HG02885 (cell line): Measurements from ENCODE around the gene DAZAP1.
A peak's percentile ranks its signal among the peaks of the same experiment; 100 is the strongest.

ENCODE experiments used
- ATAC-seq: cut with Tn5 transposase; IDR thresholded peaks from one replicate; pipeline ENCODE4 v1.9.1; 2021; ENCODE audit warnings: mild to moderate bottlenecking; ENCODE audit not compliant: unreplicated experiment, poor library complexity

Gene DAZAP1

DNA sequence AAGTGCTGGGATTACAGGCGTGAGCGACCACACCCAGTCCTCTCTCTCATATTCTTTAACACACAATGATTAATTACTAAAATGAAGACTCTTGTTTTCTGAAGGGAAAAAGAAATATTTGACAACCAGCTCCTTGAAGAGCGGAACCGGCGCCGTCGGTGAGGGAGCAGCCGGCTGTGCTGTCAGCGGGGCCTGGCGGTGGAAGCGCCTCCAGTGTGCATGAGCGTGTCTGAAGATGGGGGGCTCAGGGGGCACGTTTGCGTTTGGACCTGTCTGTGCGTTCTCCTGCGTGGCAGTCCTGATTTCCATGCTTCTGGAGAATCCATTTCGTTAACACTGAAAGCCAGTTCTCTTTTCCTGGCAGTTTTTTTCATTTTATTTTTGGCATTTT lies 31.0 kb upstream of the DAZAP1 start:
- no peak for ATAC-seq

DNA sequence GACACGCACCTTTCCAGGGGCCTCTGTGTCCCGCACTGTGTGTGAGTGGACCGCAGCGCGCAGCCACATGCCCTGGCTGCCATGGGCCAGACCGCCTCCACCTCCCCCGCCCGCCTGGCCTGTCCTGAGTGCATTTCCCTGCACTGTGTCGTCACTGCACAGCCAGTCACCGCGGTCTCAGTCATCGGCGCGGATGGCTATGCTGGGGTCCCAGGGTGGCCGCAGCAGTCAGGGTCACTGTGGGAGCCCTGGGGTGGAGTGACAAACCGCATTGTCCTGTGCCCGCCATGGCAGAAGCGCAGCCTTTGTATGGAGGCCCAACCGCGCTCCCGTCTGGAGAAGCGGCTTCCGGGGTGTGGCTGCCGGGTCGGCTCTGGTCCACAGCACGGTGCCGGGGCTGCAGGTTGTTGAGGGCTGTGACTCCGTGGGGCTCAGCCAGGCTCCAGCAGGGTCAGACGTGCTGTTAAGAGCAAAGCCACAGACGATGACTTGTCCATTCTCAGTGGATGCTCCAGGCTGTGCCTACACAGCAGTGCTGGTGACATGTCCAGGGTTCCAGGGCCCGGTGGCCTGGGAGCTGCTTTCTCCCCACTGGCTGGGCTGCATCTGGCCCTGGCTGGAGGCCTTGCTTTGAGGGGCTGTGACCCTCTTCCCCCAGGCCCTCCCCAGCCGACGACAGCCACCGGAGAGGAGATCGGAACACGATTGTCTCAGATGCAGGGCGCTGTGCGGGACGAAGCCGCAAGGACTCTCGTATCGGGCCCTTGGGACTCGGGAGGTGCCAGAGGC lies 30.0 kb upstream of the DAZAP1 start:
- no peak for ATAC-seq

DNA sequence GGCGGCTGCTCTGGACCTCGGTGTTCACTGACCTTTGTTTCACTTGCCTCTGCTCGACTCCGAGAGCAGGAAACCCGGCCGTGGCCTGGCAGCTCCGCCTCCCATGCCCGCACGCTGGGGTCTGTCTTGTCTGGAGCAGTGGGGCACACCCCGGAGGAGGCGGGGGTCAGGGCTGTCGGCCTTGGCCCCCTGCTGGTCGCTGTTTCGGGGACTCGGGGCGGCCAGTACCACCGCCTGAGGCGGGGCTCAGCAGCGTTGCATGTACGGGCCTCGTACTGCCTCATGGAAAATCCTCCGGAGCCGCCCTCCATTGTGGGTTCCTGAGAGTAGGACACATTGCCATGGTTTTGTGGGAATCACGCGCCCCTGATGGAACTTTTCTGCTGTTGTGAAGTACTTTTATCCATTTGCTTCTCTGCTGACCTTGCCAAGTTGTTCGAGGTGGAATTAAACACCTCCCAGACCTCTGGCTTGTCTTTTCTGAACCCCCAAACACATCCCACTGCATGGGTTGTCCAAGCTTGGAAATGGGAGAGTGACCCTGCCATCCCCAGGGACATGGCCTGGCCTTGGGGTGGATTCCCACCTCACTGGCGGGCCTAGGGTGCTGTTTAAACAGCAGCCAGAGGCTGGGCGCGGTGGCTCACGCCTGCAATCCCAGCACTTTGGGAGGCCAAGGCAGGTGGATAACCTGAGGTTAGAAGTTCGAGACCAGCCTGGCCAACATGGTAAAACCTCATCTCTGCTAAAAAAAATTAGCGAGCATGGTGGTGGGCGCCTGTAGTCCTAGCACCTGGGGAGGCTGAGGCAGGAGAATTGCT lies 29.2 kb upstream of the DAZAP1 start:
- ATAC-seq = no peak

DNA sequence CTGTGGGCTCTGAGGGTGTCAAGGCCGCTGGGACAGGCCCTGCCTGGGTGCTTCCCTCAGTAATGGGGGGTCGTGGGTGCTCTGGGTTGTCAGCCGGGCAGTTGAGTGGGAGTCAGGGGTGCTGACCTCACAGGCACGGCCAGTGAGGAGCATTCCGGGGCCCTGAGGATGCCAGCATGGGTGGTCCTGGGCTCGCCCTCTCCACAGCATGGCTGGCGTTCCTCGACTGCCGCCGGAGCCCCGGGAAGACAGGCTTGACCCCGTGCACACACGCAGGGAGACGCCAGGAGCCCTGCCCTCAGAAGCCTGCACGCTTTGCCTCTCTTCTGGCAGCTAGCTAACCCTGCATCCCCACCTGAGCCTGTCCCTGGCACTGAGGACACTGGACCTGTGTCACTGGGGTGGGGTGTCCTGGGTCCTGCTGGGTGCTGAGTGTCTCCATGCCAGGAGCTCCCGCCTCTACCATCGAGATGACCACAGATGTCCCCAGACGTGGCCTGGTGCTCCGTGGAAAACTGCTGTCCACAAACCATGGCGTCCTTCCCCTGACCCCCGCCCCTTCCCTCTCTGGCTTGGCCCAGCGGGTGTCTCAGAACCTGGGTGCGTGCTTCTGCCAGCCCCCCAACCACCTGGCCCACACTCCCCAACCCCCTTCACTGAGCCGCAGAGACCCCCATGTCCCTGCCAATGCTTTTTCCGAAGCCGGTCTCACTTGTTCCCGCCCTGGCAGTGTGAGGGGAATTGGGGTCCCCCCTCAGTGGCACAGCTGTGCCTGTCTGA lies 28.1 kb upstream of the DAZAP1 start:
- ATAC-seq = no peak

DNA sequence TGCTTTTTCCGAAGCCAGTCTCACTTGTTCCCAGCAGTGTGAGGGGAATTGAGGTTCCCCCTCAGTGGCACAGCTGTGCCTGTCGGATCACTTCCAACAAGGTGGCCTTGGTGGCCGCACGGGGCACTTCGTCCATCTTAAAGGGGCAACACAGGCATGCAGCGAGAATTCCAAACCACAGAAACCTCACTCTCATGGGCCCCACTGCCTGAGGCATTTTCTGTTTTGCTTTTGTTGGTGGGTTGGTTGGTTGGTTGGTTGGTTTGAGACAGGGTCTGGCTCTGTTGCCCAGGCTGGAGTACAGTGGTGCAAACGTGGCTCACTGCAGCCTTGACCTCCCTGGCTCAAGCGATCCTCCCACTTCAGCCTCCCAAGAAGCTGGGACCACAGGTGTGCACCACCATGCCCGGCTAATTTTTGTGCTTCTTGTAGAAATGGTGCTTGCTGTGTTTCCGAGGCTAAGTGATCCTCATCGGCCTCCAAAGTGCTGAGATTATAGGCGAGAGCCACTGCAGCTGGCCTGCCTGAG lies 27.4 kb upstream of the DAZAP1 start:
- ATAC-seq = no peak

DNA sequence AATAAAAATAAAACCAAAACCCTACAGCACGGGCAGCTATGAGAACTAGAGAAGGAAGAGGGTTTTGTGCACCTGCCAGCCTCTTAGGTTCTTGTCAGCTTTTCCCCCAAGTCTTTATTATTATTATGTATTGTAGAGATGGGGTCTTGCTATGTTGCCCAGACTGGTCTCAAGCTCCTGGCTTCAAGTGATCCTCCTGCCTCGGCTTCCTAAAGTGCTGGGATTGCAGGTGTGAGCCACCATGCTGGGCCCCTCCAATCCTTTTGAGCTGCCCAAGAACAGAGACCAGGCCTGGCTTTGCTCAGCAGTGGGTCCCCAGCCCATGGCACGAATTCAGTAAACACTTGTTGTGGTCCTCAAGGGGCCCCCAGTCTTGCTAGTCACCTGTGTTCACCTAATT lies 25.1 kb upstream of the DAZAP1 start:
- no peak for ATAC-seq

DNA sequence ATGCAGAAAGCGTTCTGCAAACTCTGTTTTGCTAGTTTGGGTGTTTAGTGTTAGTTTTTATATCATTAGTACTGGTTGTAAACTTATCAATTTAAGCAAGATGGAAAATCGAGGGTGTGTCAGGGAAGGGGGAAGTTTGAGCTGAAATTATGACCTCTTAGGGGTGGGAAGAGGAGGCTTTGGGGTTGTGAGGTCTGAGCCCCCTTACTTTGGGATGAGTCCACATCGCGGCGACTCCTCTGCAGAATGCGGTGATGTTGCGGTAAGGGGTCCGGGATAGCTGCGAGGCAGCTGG lies 24.4 kb upstream of the DAZAP1 start:
- ATAC-seq = no peak

DNA sequence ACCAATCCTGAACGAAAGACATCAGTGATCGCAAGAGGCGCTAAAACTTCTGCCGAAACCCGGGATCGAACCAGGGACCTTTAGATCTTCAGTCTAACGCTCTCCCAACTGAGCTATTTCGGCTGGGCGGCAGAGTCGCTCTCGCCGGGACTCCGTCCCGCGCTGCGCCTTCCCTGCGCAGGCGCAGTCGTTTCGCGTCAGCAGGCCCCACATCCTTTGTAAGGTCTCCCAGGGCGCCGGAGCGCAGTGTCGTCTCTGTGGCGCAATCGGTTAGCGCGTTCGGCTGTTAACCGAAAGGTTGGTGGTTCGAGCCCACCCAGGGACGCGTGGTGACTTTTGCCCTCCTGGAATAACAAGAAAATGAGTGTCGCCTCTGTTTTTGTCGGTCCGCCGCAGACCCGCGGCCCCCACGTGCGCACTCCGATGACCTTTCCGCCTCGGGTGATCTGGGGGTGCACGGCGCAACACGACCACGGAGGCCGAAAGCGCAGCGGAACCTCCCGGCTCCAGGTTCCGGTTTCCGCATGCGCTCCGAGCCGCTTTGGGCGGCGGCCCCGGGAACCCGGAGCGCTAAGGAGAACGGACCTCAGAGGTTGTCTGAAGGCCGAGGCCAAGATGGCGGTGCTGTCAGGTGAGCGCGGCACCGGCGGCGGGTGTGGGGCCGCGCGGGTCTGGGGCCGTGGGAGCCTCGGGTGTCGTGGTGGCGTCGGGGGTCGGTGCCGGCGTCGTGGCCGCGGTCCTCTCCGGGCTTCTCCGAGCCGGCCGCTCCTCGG lies 23.9 kb upstream of the DAZAP1 start, which contains the start of gene NDUFS7:
Gene NDUFS7, plus strand, starts transcription at position 596 of the 773 bp plus-strand sequence. Its CDS starts 20 bp downstream, at position 616.
- ATAC-seq = peak; percentile 81

DNA sequence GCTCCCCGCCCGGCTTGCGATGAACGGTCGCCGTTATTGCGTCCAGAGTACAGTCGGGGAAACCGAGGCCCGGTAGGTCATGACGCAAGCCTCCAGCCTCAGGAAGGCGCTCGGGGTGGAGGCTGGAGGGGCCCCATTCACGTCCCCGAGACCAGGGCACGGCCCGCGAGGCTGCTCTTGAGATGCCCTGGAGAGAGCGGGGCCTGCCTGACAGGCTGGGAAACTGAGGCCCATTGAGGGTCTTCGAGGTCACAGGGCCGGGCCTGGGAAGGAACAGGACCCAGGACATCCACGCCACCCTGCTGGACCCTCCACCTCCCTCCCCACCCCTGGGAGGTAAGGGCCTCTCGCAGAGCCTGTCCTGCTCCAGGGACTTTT lies 23.3 kb upstream of the DAZAP1 start:
- no peak for ATAC-seq

DNA sequence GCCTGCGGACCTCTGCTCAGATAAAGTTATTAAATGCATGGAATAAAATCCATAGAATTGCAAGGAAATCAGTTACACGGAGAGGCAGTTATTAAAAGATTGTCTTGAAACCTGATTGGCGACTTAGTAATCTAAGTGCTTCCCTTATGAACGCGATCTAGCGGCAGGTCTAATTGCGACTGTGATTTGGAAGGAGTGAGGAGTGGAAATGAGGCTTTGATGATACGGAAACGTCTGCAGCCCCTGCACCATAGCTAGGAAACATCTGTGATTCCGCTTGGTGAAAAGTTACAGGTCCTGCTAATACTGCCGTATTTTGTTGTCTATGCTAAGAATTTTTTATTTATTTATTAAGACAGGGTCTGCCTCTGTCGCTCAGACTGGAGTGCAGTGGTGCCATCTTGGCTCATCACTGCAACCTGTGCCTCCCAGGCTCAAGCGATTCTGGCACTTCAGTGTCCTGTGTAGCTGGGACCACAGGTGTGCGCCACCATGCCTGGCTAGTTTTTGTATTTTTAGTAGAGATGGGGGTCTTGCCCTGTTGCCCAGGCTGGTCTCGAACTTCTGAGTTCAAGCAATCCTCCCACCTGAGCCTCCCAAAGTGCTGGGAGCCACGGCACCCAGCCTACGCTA lies 22.8 kb upstream of the DAZAP1 start:
- no peak for ATAC-seq

DNA sequence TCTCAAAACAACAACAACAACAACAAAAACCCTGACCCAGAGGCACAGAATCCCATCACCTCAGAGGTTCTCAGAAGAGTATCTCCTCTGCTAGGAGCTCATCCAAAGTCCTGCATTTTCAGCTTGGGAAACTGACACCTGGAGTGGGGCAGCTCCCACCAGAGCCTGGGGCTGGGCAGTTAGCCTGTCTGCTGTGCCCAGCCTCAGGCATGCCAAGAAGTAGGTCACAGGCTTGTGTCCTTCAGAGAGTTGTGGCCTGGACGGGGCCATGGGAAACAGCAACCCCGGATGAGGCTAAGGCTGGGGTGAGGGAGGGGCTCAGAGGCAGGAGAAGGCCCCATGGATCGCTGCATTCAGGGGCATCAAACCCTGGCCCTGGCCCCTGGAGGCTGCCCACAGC lies 21.6 kb upstream of the DAZAP1 start:
- ATAC-seq = no peak

DNA sequence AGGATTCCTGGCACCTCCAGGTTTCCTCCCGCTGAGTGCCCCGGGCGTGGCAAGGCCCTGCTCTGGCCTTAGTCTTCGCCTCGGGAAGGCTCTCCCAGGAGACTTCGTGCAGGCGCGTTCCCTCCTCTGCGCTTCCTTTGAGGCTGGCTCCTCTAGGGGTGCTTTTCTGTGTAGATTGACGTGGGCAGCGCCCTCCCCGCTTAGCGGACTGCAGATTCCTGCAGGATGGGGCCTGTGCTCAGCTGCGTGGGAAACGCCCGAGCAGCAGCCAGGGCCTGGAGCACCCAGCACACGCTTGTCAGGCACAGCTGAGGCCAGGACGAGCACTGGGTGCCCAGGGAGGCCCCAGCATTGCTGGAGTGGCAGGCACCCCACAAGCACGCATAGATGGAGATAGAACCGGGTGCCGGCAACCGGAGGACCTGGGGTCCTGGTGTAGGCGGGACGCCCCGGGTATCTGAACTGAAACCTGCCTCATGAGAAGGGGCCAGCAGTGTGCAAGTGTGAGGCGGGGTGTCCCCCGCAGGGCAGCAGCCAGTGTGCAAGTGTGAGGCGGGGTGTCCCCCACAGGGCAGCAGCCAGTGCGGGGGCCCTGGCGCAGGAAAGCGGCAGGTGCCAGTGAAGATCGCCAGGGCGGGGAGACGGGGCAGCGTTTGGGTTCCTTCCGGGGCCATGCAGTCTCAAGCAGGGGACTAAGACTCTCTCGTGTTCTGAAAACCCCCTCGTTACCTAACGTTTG lies 20.3 kb upstream of the DAZAP1 start:
- no peak for ATAC-seq

DNA sequence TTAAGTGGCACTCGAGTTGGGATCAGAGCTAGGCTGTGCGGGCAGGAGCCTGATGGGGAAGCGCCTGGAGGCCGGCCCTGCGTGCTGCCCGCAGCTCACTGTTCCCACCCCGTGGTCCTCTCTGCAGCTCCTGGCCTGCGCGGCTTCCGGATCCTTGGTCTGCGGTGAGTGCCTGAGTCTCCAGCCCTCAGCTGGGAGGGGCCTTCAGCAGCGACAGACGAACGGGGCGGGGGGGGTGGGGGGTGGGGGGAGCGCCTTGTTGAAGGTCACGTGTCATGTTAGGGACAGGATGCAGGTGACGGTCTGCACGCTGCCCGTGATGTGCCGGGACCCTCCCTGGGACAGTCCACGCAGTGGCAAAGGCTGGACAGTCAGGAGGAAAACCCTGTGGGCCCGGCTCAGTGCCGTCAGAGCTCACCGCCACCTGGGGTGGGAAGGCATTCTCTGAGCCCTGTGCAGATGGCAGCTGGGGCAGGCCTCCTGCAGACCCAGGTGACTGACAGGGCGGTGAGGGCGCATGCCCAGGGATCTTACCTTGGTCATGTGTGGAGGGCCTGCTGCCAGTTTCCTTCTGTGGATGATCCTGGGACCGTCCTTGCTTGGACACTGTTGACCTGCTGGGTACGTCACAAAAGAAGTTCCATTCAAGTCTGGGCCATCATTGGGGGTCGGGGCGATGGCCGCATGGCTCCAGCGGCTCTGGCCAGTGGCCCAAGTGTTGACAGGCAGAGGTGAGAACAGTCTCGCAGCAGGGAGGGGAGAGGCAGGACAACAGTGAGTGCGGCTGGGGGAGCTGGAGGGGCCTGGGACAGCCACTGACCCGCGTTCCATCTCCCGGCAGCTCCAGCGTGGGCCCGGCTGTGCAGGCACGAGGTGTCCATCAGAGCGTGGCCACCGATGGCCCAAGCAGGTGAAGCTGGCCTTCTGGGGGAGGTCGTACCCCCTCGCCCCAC lies 19.4 kb upstream of the DAZAP1 start:
- no peak for ATAC-seq

DNA sequence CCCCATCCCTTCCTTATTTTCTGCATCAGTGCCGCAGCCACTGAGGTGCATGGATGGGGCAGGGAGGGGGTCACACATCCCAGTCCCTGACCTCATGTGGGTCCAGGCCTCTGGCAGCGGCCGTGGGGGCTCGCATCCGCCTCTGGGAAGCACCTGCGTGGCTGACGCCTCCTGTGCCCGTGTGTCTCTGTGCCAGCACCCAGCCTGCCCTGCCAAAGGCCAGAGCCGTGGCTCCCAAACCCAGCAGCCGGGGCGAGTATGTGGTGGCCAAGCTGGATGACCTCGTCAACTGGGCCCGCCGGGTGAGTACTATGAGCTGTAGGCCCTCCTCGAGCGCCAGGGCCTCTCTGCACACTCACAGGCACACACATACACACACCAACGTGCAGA lies 18.8 kb upstream of the DAZAP1 start:
- no peak for ATAC-seq

DNA sequence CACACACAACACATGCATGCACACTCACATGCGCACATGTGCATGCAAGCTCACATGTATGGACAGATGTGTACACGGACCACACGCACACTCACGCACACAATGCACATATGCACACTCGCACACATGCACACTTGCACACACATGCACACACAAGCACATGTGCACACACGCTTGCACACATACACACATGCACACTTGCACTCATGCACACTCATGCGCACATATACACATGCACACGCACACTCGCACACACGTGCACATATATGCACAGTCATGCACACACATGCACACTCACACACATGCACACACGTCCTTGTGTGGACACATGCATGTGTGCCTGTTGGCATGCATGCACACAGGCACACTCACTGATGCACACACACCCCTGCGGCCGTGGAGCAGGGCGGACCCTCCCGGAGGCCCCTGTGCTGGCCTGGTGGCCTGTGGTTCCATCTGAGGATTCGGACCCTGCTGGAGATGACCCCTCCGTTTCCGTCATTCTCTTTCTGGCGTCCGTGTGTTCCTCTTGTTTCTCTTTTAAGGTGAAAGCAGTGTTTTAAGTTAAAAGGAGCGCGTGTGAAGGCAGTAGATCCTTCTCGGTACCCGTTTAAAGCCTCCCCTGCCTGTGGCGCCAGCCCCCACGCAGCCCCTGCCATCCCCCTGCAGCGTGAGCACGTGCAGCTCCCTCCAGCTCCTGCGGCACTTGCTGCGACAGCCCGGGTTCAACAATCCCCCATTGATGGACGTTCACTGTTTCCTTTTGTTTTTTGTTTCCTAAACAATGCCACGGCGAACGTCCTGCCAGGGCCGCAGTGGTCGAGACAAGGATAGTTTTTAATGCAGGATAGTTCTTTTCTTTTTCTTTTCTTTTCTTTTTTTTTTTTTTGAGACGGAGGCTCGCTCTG lies 18.1 kb upstream of the DAZAP1 start:
- ATAC-seq = no peak

DNA sequence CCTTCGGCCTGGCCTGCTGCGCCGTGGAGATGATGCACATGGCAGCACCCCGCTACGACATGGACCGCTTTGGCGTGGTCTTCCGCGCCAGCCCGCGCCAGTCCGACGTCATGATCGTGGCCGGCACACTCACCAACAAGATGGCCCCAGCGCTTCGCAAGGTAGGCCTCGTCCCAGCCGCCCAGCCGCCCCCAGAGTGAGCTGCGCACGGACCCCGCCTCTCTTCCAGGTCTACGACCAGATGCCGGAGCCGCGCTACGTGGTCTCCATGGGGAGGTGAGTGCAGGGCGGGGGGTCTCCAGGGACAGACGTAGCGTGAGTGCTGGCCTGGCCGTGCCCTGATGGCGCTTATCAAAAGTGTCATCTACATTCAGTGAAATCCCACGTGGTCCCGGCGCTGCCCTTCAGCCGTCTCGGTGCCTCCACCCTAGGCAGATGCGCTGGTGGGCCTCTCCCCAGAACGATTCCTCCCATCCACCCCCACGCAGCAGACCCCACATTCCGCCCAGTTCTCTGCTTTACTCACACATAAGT lies 16.4 kb upstream of the DAZAP1 start:
- no peak for ATAC-seq

DNA sequence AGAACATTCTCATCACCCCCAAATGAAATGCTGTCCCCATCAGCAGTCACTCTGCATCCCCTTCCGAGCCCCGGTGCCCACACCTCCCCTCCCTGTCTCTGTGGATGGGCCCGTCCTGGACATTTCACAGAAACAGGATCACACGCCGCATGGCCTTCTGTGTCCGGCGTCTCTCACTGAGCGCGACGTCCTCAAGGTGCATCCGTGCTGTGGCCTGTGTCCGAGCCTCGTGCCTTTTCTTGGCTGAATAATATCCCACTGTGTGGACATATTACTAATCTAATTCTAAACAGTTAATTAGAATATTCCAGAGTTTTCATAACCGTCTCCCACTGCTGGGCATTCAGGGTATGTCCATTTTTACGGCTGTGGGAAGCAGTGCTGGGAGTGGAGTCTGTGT lies 15.0 kb upstream of the DAZAP1 start:
- no peak for ATAC-seq
